ENCODE measurements around the gene ZFPM1.

DNA sequence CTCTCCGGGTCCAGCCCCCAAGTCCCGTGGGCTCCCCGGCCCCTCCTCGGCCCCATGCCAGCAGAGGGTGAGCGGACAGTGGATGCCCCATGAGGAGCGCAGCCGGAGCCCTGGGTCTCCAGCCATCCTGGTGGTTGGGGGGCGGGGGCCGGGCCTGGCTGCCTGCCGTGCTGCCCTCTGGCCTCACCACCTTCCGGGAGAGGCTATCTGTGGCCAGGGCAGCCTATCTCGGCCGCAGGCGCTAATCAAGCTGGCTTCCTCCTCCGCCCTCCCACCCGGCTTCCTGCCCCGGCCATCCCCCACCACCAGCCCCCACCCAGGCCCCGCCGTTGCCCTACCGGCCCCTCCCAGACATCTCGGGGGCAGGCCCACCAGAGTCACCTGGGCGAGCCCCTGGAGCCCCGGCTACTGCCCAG lies 46.8 kb downstream of the ZFPM1 start:
- TF ChIP-seq, protein P1, sequence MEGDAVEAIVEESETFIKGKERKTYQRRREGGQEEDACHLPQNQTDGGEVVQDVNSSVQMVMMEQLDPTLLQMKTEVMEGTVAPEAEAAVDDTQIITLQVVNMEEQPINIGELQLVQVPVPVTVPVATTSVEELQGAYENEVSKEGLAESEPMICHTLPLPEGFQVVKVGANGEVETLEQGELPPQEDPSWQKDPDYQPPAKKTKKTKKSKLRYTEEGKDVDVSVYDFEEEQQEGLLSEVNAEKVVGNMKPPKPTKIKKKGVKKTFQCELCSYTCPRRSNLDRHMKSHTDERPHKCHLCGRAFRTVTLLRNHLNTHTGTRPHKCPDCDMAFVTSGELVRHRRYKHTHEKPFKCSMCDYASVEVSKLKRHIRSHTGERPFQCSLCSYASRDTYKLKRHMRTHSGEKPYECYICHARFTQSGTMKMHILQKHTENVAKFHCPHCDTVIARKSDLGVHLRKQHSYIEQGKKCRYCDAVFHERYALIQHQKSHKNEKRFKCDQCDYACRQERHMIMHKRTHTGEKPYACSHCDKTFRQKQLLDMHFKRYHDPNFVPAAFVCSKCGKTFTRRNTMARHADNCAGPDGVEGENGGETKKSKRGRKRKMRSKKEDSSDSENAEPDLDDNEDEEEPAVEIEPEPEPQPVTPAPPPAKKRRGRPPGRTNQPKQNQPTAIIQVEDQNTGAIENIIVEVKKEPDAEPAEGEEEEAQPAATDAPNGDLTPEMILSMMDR (IDR thresholded peaks at IDR 0.05) = no peak
- TF ChIP-seq POLR2A (IDR thresholded peaks at IDR 0.05) = no peak

Measured in suprapubic skin (tissue), 3 donors.